Parathyroid adenoma (tissue), 2 donors: Measurements from ENCODE around the gene EME1.
A peak's percentile ranks its signal among the peaks of the same experiment; 100 is the strongest.

Source experiments
- H2AFZ ChIP-seq: fragments of 300-600 bp; sonication (generic); one replicate; pipeline ENCODE4 v1.7.0; 2017; ENCODE audit warnings: antibody characterized with exemption, mild to moderate bottlenecking
- H3K27ac ChIP-seq: fragments of 300-600 bp; sonication (generic); one replicate; pipeline ENCODE4 v1.7.0; 2017
- H3K27me3 ChIP-seq: fragments of 300-600 bp; sonication (generic); one replicate; pipeline ENCODE4 v1.7.0; 2017; ENCODE audit warnings: low read length; ENCODE audit not compliant: control insufficient read depth, insufficient read depth
- H3K36me3 ChIP-seq: fragments of 300-600 bp; sonication (generic); one replicate; pipeline ENCODE4 v1.7.0; 2017; ENCODE audit warnings: low read length; ENCODE audit not compliant: control insufficient read depth, insufficient read depth
- H3K4me1 ChIP-seq: fragments of 300-600 bp; sonication (generic); one replicate; pipeline ENCODE4 v1.7.0; 2017; ENCODE audit warnings: control low read depth
- H3K4me2 ChIP-seq: fragments of 300-600 bp; sonication (generic); one replicate; pipeline ENCODE4 v1.7.0; 2017; ENCODE audit warnings: low read length
- H3K4me3 ChIP-seq: fragments of 300-600 bp; sonication (generic); one replicate; pipeline ENCODE4 v1.7.0; 2017; ENCODE audit warnings: low read depth, low read length
- H3K79me2 ChIP-seq: fragments of 300-600 bp; sonication (generic); one replicate; pipeline ENCODE4 v1.7.0; 2017; ENCODE audit warnings: control low read depth
- H3K9ac ChIP-seq: fragments of 300-600 bp; sonication (generic); one replicate; pipeline ENCODE4 v1.7.0; 2017; ENCODE audit warnings: mild to moderate bottlenecking
- H3K9me3 ChIP-seq: fragments of 300-600 bp; sonication (generic); one replicate; pipeline ENCODE4 v1.7.0; 2017; ENCODE audit warnings: low read length; ENCODE audit not compliant: control insufficient read depth
- CTCF ChIP-seq: fragments of 300-600 bp; sonication (generic); IDR thresholded peaks from one replicate; pipeline ENCODE4 v1.7.0; 2017; ENCODE audit warnings: antibody characterized with exemption, mild to moderate bottlenecking
- donor health status: primary hyperparathyroidism.

Gene EME1

GRCh38 chr17:50421308-50422051 is 48.5 kb downstream of the EME1 start:
- H3K9ac ChIP-seq: no peak overlapping the region
- peak overlapping the region; percentile 65 for H3K27ac ChIP-seq
- no peaks in the 10 kb centered on the region for H3K36me3 ChIP-seq
- no peaks in the 10 kb centered on the region for H3K9me3 ChIP-seq
- TF ChIP-seq CTCF: no peak
- H3K27me3 ChIP-seq: no peaks in the 10 kb centered on the region
- H3K4me2 ChIP-seq: peak overlapping the region; percentile 66
- peaks cover 7% of the 10 kb centered on the region for H3K4me1 ChIP-seq
- peak overlapping the region; percentile 63 for H2AFZ ChIP-seq
- H3K4me3 ChIP-seq: peak overlapping the region; percentile 43
- no peaks in the 10 kb centered on the region for H3K79me2 ChIP-seq

GRCh38 chr17:50422738-50423137 is 49.7 kb downstream of the EME1 start:
- H3K27me3 ChIP-seq: no peaks in the 10 kb centered on the region
- no peak for TF ChIP-seq CTCF
- no peaks in the 10 kb centered on the region for H3K36me3 ChIP-seq
- no peak overlapping the region for H3K4me3 ChIP-seq
- no peak overlapping the region for H3K27ac ChIP-seq
- H3K9ac ChIP-seq: no peak overlapping the region
- no peaks in the 10 kb centered on the region for H3K9me3 ChIP-seq
- H3K79me2 ChIP-seq: no peaks in the 10 kb centered on the region
- H2AFZ ChIP-seq: no peak overlapping the region
- H3K4me2 ChIP-seq: no peak overlapping the region
- H3K4me1 ChIP-seq: peaks cover 18% of the 10 kb centered on the region

GRCh38 chr17:50423553-50424159 is 50.6 kb downstream of the EME1 start:
- H3K27me3 ChIP-seq: no peaks in the 10 kb centered on the region
- H3K9me3 ChIP-seq: no peaks in the 10 kb centered on the region
- H3K9ac ChIP-seq: no peak overlapping the region
- H2AFZ ChIP-seq: no peak overlapping the region
- no peak for TF ChIP-seq CTCF
- H3K79me2 ChIP-seq: peaks cover 5% of the 10 kb centered on the region
- no peak overlapping the region for H3K4me2 ChIP-seq
- no peak overlapping the region for H3K27ac ChIP-seq
- H3K4me3 ChIP-seq: no peak overlapping the region
- peaks cover 18% of the 10 kb centered on the region for H3K4me1 ChIP-seq
- H3K36me3 ChIP-seq: no peaks in the 10 kb centered on the region

GRCh38 chr17:50424246-50424995 is 51.4 kb downstream of the EME1 start:
- Histone ChIP-seq H3K4me2 (no peak overlapping the region), H3K27ac (no peak overlapping the region), H3K36me3 (no peaks in the 10 kb centered on the region), H3K79me2 (peaks cover 11% of the 10 kb centered on the region), H3K4me3 (no peak overlapping the region), H3K27me3 (no peaks in the 10 kb centered on the region), H3K9ac (no peak overlapping the region), H3K4me1 (peaks cover 18% of the 10 kb centered on the region), H3K9me3 (no peaks in the 10 kb centered on the region), H2AFZ (no peak overlapping the region)
- TF ChIP-seq CTCF: no peak
